ENCODE results near the gene ENOPH1.
A peak's percentile ranks its signal among the peaks of the same experiment; 100 is the strongest.

The ENOPH1 gene

GRCh38 chr4:82430964-82431745, 765 bp downstream of the ENOPH1 start:
- no peak for TF ChIP-seq SPI1 (IDR thresholded peaks at IDR 0.05; ENCODE audit: borderline replicate concordance, low read depth)
- 0 out of 2 replicates have a peak, but pooled peaks have one; percentile 56 for TF ChIP-seq GABPA (IDR thresholded peaks at IDR 0.05; ENCODE audit: low read depth)
- TF ChIP-seq, protein P1, sequence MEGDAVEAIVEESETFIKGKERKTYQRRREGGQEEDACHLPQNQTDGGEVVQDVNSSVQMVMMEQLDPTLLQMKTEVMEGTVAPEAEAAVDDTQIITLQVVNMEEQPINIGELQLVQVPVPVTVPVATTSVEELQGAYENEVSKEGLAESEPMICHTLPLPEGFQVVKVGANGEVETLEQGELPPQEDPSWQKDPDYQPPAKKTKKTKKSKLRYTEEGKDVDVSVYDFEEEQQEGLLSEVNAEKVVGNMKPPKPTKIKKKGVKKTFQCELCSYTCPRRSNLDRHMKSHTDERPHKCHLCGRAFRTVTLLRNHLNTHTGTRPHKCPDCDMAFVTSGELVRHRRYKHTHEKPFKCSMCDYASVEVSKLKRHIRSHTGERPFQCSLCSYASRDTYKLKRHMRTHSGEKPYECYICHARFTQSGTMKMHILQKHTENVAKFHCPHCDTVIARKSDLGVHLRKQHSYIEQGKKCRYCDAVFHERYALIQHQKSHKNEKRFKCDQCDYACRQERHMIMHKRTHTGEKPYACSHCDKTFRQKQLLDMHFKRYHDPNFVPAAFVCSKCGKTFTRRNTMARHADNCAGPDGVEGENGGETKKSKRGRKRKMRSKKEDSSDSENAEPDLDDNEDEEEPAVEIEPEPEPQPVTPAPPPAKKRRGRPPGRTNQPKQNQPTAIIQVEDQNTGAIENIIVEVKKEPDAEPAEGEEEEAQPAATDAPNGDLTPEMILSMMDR (IDR thresholded peaks at IDR 0.05; ENCODE audit: insufficient read depth, low read length), result no peak
- TF ChIP-seq POLR2AphosphoS5 (IDR thresholded peaks at IDR 0.05; ENCODE audit: low read depth), result no peak
- peak in 1 of 2 experiments; percentile 27 for DNase-seq (ENCODE audit: low read depth in 1 of 2, low spot score in 1 of 2)
- peak overlapping the region; percentile 99 for H3K27ac ChIP-seq (replicated peaks)
- peak overlapping the region; percentile 93 for H3K4me3 ChIP-seq (replicated peaks; ENCODE audit: insufficient read depth, low read length)
- no peaks in the 10 kb centered on the region for H3K27me3 ChIP-seq (ENCODE audit: insufficient read depth, poor library complexity, severe bottlenecking)

GRCh38 chr4:82431831-82432230, 1.4 kb downstream of the ENOPH1 start:
- DNase-seq (ENCODE audit: low read depth in 1 of 2, low spot score in 1 of 2), result no peak
- Histone ChIP-seq H3K4me3 (replicated peaks; ENCODE audit: insufficient read depth, low read length) (peak overlapping the region; percentile 93), H3K27ac (replicated peaks) (peak overlapping the region; percentile 99), H3K27me3 (ENCODE audit: insufficient read depth, poor library complexity, severe bottlenecking) (no peaks in the 10 kb centered on the region)
- TF ChIP-seq POLR2AphosphoS5 (IDR thresholded peaks at IDR 0.05; ENCODE audit: low read depth), result no peak
- no peak for TF ChIP-seq GABPA (IDR thresholded peaks at IDR 0.05; ENCODE audit: low read depth)
- TF ChIP-seq, protein P1 (IDR thresholded peaks at IDR 0.05; ENCODE audit: insufficient read depth, low read length), result no peak
- TF ChIP-seq SPI1 (IDR thresholded peaks at IDR 0.05; ENCODE audit: borderline replicate concordance, low read depth), result no peak
- no peak for TF ChIP-seq REST (IDR thresholded peaks at IDR 0.05; ENCODE audit: insufficient replicate concordance, low read depth)

DNA sequence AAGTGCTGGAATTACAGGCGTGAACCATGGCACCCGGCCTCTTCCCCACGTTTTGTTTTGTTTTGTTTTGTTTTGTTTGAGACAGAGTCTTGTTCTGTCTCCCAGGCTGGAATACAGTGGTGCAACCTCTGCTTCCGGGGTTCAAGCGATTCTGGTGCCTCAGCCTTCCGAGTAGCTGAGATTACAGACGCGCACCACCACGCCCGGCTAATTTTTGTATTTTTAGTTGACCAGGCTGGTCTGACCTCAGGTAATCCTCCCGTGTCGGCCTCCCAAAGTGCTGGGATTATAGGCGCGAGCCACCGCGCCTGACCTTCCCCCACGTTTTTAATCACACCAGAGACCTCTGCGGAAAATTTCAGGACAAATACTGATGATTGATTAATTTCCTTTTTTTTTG, 2.2 kb downstream of the ENOPH1 start:
- H3K4me3 ChIP-seq (replicated peaks; ENCODE audit: insufficient read depth, low read length), result peak overlapping the region; percentile 93
- H3K27me3 ChIP-seq (ENCODE audit: insufficient read depth, poor library complexity, severe bottlenecking), result no peaks in the 10 kb centered on the region
- TF ChIP-seq GABPA (IDR thresholded peaks at IDR 0.05; ENCODE audit: low read depth) (no peak), SPI1 (IDR thresholded peaks at IDR 0.05; ENCODE audit: borderline replicate concordance, low read depth) (no peak), REST (IDR thresholded peaks at IDR 0.05; ENCODE audit: insufficient replicate concordance, low read depth) (no peak), POLR2AphosphoS5 (IDR thresholded peaks at IDR 0.05; ENCODE audit: low read depth) (no peak)
- TF ChIP-seq, protein P1 (IDR thresholded peaks at IDR 0.05; ENCODE audit: insufficient read depth, low read length), result no peak
- H3K27ac ChIP-seq (replicated peaks), result peak overlapping the region; percentile 32
- DNase-seq (ENCODE audit: low read depth in 1 of 2, low spot score in 1 of 2), result peak in 1 of 2 experiments; percentile 38

All from HL-60 (cell line).